RWPE1 (cell line): ENCODE measurements around the gene TCTN1.
"Not testable (repeated sequence)": the region's sequence is repeated elsewhere in the genome, so short reads cannot be mapped to it uniquely, and the experiment has no call there.

Source experiments
- CTCF ChIA-PET: fragments of 350-600 bp; sonication (Branson Sonifier 250); formaldehyde crosslinking; extraction: SDS; loops from one replicate; lab custom pipeline; 2021; lab: Yijun Ruan, JAX
- POLR2A ChIA-PET: fragments of 400-600 bp; formaldehyde crosslinking; extraction: SDS; loops from one replicate; lab custom pipeline; 2020; ENCODE audit warnings: antibody characterized with exemption; ENCODE audit not compliant: low non-redundant PET; lab: Yijun Ruan, JAX
- DNase-seq: peaks from one replicate; pipeline ENCODE4 v3.0.0; 2012; ENCODE audit warnings: low spot score
- H3K27ac ChIP-seq: fragments of 450-650 bp; 2 replicates; pipeline ENCODE4 v1.5.1; 2017
- TF ChIP-seq, protein P1 (sequence below): fragments of 450-650 bp; conservative IDR thresholded peaks from 2 replicates; pipeline ENCODE4 v1.5.1; 2017; ENCODE audit warnings: low read depth, mild to moderate bottlenecking

Gene TCTN1

GRCh38 chr12:110590059-110590458 lies 23.9 kb upstream of the TCTN1 start:
- CTCF ChIA-PET: interaction anchor here (0.6 to 0.7 kb wide), 2 partner anchors 151 to 360 kb away, joined by 3 to 4 read pairs; no protein-coding TSS in a partner anchor
- POLR2A ChIA-PET: no interaction called here
- H3K27ac ChIP-seq: no peak overlapping the region
- TF ChIP-seq, protein P1, sequence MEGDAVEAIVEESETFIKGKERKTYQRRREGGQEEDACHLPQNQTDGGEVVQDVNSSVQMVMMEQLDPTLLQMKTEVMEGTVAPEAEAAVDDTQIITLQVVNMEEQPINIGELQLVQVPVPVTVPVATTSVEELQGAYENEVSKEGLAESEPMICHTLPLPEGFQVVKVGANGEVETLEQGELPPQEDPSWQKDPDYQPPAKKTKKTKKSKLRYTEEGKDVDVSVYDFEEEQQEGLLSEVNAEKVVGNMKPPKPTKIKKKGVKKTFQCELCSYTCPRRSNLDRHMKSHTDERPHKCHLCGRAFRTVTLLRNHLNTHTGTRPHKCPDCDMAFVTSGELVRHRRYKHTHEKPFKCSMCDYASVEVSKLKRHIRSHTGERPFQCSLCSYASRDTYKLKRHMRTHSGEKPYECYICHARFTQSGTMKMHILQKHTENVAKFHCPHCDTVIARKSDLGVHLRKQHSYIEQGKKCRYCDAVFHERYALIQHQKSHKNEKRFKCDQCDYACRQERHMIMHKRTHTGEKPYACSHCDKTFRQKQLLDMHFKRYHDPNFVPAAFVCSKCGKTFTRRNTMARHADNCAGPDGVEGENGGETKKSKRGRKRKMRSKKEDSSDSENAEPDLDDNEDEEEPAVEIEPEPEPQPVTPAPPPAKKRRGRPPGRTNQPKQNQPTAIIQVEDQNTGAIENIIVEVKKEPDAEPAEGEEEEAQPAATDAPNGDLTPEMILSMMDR: no peak
- DNase-seq: no peak

- CTCF ChIA-PET: interaction anchor here (0.6 kb wide), 4 partner anchors 39 to 361 kb away, joined by 3 to 5 read pairs (median 4); no protein-coding TSS in a partner anchor
Observed at GRCh38 chr12:110590806-110591326, 23.1 kb upstream of the TCTN1 start.

GRCh38 chr12:110591451-110592051 lies 22.4 kb upstream of the TCTN1 start:
- POLR2A ChIA-PET: interaction anchor here (0.6 kb wide), 1 partner anchor 117 kb away, joined by 4 read pairs; no protein-coding TSS in a partner anchor
- TF ChIP-seq, protein P1: no peak
- DNase-seq: no peak
- CTCF ChIA-PET: interaction anchor here (0.6 kb wide), 2 partner anchors 135 to 155 kb away, joined by 3 to 5 read pairs; no protein-coding TSS in a partner anchor
- no peak overlapping the region for H3K27ac ChIP-seq

More at GRCh38 chr12:110590806-110591326, 23.1 kb upstream of the TCTN1 start:
- no peak overlapping the region for H3K27ac ChIP-seq
- no peak for DNase-seq
- POLR2A ChIA-PET: no interaction called here
- TF ChIP-seq, protein P1: no peak

DNA sequence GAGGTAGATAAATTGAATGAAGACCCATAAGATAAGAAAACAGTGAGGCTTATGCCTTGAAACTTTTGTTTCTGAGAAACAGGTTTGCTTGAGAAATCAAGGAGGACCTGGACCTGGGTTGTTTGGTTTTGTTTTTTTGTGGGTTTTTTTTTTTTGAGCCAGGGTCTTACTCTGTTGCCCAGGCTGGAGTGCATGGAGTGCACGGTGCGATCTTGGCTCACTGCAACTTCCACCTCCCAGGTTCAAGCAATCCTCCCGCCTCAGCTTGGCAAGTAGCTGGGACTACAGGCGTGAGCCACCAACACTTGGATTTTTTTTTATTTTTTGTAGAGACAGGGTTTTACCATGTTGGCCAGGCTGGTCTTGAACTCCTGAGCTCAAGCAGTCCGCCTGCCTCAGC lies 21.9 kb upstream of the TCTN1 start:
- ChIA-PET POLR2A (interaction anchor here (0.6 kb wide), 1 partner anchor 118 kb away, joined by 4 read pairs; no protein-coding TSS in a partner anchor), CTCF (no interaction called here)
- no peak overlapping the region for H3K27ac ChIP-seq
- DNase-seq: no peak
- TF ChIP-seq, protein P1: no peak

- H3K27ac ChIP-seq, POLR2A ChIA-PET, DNase-seq: not testable (repeated sequence)
- CTCF ChIA-PET: interaction anchor here (0.7 kb wide), 1 partner anchor 112 kb away, joined by 3 read pairs; no protein-coding TSS in a partner anchor
Observed at GRCh38 chr12:110592919-110593318, 21.0 kb upstream of the TCTN1 start.

GRCh38 chr12:110597885-110598284 lies 16.0 kb upstream of the TCTN1 start:
- no peak overlapping the region for H3K27ac ChIP-seq
- TF ChIP-seq, protein P1: no peak
- POLR2A ChIA-PET: no interaction called here
- CTCF ChIA-PET: no interaction called here
- no peak for DNase-seq

- no peak overlapping the region for H3K27ac ChIP-seq
- TF ChIP-seq, protein P1: no peak
- CTCF ChIA-PET: interaction anchor here (1.1 kb wide), 1 partner anchor 149 kb away, joined by 3 read pairs; the partner anchor contains the start of gene ARPC3
- POLR2A ChIA-PET: no interaction called here
- no peak for DNase-seq
Observed at GRCh38 chr12:110599334-110599733, 14.6 kb upstream of the TCTN1 start.
